GM12865 (cell line): Measurements from ENCODE around the gene PARP9.

Experiments
- DNase-seq: peaks from one replicate; pipeline ENCODE4 v3.0.0; 2010; ENCODE audit warnings: low read depth
- H3K4me3 ChIP-seq: 2 replicates; pipeline ENCODE4 v1.5.1; 2011; ENCODE audit warnings: mild to moderate bottlenecking, low read depth, low read length, control low read depth
- TF ChIP-seq, protein P1 (sequence below): IDR thresholded peaks from 2 replicates; pipeline ENCODE4 v1.5.1; 2011; ENCODE audit warnings: low read length, control low read depth, low read depth, inconsistent platforms; ENCODE audit not compliant: insufficient read depth; ENCODE audit errors: missing control alignments

Gene PARP9

DNA sequence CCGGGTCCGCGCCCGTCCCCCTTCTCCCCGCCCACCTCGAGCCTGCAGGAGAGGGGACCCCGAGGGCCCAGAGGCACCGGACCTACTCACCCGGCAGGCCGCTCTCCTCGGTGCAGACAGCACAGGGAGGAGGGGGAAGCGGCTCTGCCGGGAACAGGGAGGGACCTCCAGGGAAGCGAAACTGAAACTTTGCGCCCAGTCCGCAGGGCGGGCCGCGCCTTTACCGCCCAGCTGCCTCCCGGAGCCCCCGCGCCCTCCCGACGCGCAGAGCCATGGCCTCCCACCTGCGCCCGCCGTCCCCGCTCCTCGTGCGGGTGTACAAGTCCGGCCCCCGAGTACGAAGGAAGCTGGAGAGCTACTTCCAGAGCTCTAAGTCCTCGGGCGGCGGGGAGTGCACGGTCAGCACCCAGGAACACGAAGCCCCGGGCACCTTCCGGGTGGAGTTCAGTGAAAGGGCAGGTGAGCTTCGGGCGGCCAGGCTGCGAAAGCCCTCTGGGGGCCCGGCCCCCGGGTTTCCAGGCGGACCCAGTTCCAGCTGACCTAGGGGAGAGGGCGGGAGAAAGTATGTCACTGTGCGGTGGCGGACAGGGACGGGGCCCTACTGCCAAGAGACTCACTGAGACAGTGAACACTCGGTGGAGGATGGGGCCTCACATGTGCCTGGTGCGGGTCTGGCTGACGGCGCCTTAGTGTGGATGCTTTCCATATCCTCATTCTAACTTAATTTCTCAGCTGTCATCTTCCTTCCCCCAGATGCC, at the start of gene PARP9, which contains the start of gene DTX3L:
PARP9 (minus strand) TSS at position 146 of the 758 bp plus-strand sequence. CDS start 4,680 bp downstream, outside the sequence.
DTX3L (plus strand) TSS at position 184 of the 758 bp plus-strand sequence; CDS start at position 273, 89 bp downstream.
- DNase-seq = peak; percentile 81
- TF ChIP-seq, protein P1, sequence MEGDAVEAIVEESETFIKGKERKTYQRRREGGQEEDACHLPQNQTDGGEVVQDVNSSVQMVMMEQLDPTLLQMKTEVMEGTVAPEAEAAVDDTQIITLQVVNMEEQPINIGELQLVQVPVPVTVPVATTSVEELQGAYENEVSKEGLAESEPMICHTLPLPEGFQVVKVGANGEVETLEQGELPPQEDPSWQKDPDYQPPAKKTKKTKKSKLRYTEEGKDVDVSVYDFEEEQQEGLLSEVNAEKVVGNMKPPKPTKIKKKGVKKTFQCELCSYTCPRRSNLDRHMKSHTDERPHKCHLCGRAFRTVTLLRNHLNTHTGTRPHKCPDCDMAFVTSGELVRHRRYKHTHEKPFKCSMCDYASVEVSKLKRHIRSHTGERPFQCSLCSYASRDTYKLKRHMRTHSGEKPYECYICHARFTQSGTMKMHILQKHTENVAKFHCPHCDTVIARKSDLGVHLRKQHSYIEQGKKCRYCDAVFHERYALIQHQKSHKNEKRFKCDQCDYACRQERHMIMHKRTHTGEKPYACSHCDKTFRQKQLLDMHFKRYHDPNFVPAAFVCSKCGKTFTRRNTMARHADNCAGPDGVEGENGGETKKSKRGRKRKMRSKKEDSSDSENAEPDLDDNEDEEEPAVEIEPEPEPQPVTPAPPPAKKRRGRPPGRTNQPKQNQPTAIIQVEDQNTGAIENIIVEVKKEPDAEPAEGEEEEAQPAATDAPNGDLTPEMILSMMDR = no peak
- H3K4me3 ChIP-seq = peak within 1 kb of the TSS; percentile 85

DNA sequence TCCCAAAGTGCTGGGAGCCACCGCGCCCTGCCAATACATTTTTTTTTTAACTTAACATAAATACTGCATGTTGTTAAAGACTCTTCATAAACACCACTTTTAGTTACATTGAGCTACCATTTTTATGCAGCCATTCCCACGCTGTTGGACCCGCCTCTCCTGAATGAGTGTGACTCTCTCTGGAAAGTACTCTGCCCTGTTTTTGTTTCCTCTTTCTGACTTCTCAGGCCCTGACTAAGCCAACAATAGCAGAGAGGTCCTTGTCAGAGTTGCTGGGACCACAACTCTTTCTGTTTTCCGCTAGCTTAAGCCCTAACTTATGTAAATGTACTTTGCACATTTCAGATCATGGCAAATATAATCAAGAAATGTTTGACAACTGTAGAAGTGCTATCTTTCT, 48.6 kb upstream of the PARP9 start:
- TF ChIP-seq, protein P1 = no peak
- no peak overlapping the region for H3K4me3 ChIP-seq
- DNase-seq = peak; percentile 27

DNA sequence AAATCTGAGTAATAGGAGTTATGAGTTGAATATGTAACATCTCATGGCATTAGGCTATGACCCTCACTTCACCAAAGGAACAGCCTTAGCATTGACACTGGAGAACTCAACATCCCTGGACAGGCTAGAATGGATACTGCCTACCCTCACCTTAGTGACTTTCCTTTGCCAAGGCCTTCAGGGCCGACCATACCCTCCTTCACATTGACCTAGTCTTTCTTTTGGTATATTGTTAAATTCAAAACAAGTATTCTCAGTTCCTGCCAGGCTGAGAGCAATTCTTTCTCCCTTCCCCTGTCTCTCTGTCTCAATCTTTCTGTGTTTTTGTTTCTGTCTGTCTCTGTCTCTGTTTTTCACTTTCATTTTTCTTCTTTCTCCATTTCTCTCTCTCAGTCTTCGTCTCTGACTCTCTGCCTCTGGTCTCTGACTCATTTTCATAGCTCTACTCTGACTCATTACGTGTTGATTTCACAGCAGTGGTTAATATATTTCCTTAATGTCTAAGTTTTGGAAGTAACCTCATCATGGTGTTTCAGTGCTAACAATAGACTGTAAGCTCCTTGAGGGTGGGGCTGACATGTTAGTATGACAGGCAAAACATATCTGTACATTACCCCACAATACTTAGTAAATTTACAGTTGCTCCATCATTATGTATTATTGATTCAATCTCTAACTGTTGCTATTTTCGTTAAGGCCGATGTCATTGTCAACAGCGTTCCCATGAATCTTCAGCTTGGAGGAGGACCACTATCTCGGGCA, 45.9 kb upstream of the PARP9 start:
- TF ChIP-seq, protein P1 = no peak
- DNase-seq = peak; percentile 94
- H3K4me3 ChIP-seq = no peak overlapping the region

DNA sequence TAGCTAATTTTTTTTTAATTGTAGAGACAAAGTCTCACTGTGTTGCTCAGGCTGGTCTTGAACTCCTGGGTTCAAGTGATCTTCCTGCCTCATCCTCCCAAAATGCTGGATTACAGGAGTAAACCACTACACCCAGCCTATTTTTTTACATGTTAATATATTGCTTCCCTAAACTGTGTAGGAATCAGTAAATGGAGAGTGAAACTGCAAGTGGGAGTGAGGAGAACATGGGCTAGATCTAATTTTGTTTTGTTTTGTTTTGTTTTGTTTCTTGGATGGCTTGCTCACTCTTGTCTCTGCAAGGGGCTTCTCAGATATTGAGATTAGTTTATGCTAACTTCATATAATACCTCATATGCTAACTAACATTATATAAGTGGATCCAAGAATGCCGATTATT, 44.8 kb upstream of the PARP9 start:
- TF ChIP-seq, protein P1 = no peak
- no peak for DNase-seq
- no peak overlapping the region for H3K4me3 ChIP-seq

DNA sequence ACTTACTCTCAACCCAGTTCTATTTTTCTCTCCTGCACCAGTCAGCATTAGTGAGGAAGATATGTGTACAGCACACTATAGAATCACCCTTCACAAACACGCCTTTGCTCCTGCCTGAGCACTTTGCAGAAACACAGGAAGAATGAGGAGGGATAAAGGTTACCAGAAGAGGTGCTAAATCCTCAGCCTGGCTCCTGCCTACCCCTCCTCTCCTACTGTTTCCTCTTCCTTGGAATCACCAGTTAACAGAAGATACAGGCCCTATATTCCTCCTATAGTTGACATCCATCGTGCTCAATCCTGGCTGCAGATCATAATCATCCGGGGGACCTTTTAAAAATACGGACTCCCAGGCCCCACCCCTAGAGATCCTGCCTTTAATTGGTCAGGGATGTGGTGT, 42.2 kb upstream of the PARP9 start:
- DNase-seq = no peak
- TF ChIP-seq, protein P1 = no peak
- no peak overlapping the region for H3K4me3 ChIP-seq

DNA sequence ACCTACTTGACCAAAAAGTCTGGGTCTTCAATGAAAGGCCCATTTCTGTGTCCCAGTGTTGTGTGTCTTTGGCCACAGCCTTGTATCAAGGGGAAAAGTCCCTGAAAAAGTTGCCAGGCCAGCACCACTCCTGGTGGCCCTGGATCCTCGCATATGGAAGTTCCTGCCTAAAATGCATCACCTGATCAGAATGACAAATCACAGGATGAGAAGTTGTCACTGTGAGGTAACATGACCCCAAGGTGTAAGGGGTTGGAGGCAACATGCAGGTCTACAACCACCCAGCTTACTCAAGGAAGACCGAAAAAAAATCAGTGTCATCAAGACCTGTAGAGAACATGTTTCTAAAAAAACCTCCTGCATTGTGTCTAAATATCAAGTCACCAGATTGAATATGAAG, 39.0 kb upstream of the PARP9 start:
- TF ChIP-seq, protein P1 = no peak
- H3K4me3 ChIP-seq = no peak overlapping the region

More for the DNA sequence above, 39.0 kb upstream of the PARP9 start:
- DNase-seq = no peak
